ENCODE measurements around the gene NPTX1.

- TF ChIP-seq CTCF (IDR thresholded peaks at IDR 0.05; ENCODE audit: low read depth, low read length, poor library complexity, severe bottlenecking) (no peak), EZH2phosphoT487 (IDR thresholded peaks at IDR 0.05; ENCODE audit: borderline replicate concordance, low read length) (no peak)
Measured at GRCh38 chr17:80486692-80487091, 10.3 kb upstream of the NPTX1 start.

Data from DOHH2 (cell line).